GM21515 (cell line): ENCODE data around the gene LRFN4.
A peak's percentile ranks its signal among the peaks of the same experiment; 100 is the strongest.

Source experiments
- ATAC-seq: cut with Tn5 transposase; IDR thresholded peaks from one replicate; pipeline ENCODE4 v1.9.1; 2021; ENCODE audit not compliant: unreplicated experiment

LRFN4 gene

DNA sequence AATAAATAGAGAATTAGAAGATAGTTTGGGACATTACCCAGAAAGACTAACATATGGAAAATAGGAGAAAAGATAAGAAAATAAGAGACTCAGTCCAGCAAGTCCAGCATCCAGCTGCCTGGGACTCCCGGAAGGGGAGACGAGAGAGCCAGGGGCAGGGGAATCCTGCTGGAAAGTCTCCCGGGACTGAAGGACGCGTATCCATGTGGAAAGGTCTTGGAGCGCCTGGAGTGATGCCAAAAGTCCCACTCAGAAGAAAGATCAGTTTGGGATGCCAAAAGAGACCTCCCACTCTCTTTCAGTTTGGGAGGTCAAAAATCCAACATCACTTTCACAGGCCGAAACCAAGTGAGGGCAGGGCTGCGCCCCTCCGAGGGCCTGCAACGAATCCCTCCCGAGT is 30.7 kb downstream of the LRFN4 start:
- no peak for ATAC-seq

DNA sequence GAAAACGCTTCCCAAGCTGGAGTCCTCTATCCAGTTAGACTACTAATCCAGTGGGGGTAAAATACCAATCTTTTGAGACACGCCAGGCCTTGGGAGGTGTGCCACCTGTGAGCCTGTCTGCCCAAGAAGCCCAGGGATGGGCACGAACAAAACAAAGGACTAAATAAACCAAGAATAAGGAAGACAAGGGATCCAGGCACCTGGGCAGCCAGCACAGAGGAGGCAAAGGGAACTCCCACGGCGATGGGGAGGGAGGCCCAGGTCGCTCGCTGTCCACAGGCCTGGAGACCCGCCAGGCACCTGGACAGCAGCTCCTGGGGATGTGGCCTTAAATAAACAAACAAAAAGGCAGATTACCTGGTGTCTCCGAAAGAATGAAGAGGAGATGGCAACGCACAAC is 31.4 kb downstream of the LRFN4 start:
- no peak for ATAC-seq

DNA sequence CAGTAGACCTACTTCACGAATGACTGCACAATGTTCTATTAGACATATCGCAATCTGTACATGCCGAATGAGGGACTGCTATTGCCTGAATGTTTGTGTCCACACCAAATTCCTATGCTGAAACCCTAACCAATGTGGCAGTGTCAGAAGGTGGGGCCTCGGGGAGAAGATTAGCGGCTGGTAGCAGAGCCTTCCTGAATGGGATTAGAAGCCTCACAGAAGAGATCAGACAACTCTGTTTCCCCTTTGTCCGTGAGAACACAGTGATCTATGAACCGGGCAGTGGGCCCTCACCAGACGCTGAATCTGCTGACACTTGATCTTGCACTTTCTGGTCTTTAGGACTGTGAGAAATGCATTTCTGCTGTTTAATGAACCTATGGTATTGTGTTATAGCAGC is 33.1 kb downstream of the LRFN4 start:
- ATAC-seq = no peak

DNA sequence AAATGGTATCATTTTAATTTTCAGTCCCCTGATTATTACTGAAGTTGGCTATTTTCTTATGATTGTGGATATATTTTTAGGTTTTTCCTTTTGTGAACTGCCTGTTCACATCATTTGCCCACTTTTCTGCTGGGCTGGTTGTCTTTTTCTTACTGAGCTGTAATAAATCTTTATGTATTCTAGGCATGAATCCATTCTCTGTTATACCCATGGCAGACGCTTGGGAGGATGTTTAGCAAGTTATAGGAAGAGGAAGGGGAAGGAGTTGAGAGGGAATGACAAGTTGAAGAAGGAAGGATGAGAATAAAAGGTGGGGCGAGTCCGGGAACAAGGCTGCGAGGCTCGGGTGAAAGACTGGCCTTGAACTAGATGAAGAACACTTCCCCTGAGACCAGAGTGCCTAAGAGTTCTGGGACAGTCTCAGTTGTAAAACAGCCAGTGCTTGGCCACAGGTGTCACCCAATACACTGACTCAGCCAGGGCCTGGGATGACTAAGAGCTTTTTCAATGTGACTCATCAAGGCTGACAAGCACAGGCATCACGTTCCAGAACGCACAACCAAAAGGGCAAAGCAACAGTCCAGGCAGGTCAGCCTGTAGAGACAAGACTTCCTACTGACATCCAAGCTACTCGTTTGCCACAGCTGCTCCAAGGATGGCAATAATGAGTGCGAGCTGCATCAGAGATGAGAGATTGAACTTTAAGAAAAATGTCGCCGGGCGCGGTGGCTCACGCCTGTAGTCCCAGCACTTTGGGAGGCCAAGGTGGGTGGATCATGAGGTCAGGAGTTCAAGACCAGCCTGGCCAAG is 35.2 kb downstream of the LRFN4 start:
- ATAC-seq = peak; percentile 93

DNA sequence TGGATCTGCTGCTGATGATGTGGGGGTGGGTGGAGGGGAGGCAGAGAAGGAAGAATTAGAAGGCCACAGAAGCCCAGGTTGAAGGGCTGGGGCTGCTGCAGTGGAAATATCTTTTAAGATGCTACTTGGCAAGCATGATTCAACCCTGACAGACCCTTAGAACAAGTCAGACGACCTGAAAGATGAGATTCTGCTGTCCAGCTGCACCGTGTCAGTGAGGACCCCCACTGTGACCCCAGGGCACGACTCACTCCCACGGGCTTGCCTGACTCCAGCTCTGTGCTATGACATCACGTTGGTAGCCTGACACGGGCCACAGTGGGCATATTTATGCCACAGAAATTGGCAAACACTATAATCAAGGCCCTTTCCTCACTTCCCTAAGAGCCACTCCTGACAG is 36.0 kb downstream of the LRFN4 start:
- ATAC-seq = no peak

DNA sequence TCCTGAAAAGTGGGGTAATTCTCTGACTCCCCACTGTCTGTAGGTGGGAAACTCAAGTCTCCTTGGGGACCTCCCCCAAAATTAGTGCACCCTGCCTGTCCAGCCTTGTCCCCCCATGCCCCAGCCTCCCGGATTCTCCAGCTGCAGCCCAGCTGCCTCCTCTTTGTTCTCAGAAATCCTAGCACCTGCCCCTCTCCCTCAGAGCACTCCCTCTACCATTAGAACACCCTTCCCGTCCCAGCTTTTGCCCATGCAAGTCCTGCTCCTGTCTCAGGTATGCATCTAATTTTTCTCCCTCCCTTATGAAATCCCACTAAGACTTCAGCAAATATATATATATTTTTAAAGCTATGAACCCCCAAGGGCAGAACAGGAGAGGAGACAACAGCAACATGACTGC is 37.3 kb downstream of the LRFN4 start:
- ATAC-seq = no peak

DNA sequence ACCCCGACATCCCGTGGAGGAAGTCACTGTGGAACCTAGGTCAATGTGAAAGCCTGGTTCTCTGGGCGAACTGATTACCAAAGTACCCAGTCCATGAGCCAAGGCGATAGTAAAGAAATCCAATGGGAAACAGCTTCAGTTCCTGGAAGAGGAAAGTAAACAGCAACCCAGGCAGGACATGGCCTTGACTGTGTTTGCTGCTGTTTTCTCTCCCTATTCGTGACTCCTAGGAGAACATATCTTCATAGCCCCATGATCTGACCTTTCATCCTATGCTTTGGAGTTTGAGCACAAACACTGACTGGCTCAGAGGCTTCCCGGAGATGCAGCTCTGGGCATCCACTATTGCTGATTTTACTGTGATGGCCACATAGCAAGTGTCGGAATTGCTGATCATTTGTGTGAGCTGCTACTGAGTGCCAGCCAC is 45.1 kb downstream of the LRFN4 start:
- ATAC-seq = no peak

DNA sequence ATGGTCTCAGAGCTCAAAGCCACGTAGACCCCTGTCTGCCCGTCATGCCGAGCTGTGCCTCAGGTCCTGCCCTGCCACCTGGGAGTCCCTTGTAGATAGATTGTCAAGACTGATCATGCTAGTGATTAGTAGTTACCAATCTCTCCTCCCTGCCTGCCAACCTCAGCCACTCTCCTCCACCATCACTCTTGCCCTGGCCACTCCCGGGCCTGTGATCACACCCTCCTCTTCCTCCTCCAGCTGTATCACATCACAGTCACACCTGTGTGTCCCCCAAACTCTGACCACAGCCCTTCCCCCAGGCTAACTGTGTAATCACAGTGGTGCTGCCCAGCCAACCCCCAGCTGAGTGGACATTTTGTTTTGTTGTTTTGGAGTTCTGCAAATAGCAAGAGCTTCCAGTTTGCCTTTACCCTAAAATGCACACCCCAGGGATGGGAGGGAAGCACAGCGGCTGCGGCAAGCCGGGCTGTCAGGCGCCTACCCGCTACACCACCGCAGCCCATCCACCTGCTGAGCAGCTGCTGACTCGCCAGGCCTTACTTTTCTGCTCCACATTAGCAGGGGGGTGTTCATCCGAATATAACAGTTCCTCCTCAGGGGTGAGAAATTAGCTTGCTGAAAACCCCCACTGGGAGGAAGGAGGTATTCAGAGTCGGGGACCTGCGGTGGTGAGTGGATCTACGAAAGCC is 45.8 kb downstream of the LRFN4 start:
- ATAC-seq = no peak

DNA sequence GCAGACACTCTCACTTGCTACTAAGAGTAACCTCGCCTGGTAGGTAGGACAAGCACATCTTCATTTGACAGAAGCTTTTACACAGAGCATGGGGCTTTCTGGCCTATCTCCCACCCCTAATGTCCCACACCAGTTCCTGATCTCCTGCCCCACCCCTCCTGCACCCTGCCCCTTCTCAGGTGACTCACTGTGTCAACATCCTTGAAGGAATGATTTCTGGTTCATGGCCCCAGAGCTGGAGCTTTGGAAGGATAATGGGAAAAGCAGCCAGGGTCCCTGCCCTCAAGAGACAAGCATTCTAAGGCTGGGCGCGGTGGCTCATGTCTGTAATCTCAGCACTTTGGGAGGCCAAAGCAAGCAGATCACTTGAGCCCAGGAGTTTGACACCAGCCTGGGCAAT is 47.2 kb downstream of the LRFN4 start:
- no peak for ATAC-seq

DNA sequence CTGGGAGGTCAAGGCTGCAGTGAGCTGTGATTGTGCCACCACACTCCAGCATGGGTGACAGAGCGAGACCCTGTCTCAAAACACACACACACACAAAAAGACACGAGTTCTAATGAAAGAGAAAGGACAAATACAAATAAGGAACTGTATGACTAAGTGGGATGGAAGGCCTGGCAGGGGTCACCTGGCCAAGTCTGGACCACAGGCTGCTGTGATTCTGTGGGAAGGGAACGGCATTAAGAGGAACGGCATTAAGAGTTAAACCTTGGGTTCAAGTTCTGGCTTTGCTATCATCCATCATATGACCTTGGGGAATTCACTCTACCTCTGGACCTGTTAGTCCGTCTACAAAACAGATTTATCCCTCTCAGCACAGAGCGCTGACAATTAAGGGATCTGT is 47.7 kb downstream of the LRFN4 start:
- no peak for ATAC-seq

DNA sequence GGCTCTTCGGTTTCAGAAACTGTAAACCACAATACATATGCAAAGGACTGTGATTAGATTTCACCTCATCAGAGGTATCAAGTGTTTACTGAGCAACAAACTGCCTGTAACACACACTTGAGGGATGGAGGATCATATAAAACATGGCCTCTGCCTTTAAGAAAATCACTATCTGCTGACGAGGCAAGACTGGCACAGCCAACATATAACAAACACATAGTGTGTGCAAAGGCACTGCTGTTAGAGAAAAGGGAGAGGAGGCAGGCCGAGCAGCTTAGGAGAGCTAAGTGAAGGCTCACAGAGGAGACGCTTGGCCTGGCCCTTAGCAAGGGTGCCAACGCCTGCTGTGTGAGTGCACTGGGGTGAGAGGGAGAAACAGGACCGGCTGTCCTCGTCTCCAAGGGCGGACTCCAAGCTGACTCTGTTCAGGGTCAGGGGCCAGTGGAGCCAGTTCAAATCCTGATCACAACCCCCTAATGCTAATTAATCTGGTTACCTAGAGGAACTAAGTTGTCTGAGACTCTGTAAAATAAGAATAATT is 48.2 kb downstream of the LRFN4 start:
- no peak for ATAC-seq

DNA sequence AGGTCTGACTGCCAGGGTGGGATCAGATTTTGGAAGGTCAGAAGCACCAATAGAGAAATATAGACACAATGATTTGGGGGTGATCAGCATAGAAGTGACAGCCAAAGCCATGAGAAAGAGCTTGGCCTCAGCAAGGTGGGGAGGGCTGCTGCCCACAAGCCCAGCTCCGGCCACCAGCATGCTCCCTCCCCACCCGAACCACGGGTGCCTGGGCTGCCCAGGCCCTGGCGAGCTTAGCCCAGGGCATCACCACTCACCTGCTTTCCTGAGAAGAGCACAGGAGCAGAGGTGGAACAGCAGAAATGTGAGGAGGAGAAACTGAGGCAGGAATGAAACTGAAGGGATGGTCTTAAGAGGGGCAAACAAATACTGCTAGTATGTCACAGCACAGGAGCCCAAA is 48.8 kb downstream of the LRFN4 start:
- ATAC-seq = no peak

DNA sequence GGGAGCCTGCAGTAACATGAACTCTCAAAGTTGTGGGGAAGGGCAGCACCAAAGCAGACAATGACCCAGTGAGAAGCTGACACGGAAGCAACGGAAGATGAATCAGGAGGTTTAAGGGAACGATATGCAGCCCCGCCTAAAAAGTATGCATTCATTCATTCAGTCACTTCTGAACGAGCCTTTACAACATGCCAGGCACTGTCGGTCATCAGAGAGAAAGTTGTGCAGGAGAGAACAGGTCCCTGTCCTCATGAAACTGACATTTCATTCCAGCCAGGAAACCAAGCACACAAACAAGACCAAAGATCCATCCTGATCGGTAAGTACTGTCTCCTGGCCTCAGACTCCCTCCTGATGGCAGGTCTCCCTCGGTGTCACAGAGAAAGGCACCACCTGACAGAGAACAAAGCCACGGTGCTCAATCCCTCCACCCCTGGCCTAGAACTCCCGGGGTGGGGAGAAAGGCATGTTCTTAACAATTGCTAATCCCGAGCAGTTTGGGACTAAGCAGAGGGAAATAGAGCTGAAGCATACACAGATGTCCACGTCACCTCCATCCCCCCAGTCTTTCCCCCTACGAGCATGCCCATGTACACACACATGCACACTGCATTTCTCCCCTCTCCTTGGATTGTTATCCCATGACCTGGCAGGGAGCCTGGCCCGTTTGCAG is 49.3 kb downstream of the LRFN4 start:
- ATAC-seq = no peak

DNA sequence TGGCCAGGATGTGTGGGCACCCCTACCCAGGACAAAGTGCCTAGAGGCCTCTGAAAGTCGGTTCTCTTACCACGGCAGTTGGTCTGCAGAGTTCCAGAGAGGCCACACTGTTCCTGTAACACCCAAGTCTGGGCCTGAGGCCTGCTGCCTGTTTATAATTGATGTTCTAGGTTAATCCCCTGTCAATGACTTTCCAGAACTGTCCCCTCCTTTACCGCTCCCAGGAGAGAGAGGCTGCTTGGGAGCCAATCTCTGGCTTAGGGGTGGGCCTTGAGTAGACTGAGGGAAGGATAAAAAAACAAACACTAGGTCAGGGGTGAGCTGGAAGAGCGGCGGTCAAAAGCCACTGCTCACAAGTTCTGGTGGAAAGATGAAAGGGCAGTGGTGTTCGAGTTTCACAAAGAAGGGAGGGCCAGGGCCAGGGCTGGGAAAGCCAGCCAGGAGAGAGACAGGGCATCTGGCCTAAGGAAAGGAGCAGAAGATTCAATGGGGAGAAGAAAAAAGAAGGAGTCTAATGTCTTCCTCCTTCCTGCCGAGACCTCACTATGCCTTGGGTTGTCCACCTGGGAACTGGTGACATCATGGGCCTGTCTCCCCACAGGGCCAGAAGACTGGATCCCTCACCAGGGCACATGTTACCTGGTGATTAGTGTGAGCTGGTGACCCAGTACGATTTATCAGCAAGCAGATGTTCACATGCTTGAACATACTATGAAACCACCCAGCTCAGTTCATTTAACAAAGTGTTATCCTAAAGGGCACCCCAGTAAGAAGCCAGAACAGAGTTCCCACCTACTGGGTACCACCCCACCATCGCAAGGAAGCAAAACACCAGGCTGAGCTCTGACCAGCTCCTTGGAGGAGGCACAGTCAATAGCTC is 51.1 kb downstream of the LRFN4 start:
- ATAC-seq = no peak

DNA sequence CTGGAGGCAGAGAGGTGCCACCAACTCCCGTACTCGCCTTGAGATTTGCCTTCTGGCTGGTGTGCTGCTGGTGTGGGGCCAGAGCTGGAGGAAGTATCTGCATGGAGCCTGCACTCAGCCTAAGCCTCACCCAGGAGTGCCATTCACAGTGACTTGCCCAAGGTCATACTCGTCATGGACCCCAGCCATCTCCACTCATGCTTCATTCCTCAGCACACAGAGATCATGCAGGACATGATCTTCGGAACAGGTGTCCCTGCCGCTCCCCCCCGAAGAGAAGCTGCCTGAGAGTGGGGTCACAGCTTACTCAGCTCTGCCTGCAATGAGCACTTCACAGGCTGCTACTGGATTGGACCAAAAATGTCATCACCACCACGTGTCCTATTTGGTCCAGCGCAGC is 52.3 kb downstream of the LRFN4 start:
- ATAC-seq = no peak

DNA sequence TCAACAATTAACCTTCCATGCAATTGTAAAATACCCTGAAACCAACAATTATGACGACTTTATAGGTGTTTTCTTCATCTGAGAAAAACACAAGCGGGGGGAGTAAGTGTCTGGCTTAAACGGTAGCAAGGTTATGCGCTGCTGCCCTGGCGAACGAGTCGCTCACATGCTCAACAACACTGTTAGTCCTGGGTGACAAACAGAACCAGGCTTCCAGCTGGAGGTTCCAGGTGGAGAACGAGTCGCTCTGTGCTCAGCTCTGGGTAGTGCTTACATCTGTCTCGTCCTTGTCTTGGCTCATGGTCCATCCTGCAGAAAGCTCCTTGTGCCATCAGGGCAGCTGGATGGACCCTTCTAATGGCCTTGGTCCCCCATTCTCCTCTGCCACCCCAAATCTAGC is 53.2 kb downstream of the LRFN4 start:
- ATAC-seq = no peak
